Right lobe of liver (tissue), 6 donors: Measurements from ENCODE around the gene ERMP1. TPM values are rescaled to one million over a fixed set of nuclear protein-coding genes. Genes with fewer than 3 reads are reported as not detected.

ENCODE experiments used
- ATAC-seq, 4 donors: fragments of 200-7000 bp; cut with Tn5 transposase; one replicate each; pipeline ENCODE4 v1.9.1; 2020; ENCODE audit warnings: mild to moderate bottlenecking in 4 of 4, moderate library complexity in 4 of 4
- DNase-seq, 3 donors: peaks; one replicate each; pipeline ENCODE4 v3.0.0-alpha.2; 2020
- H3K27ac ChIP-seq, 3 donors: fragments of 200-600 bp; one replicate each; pipeline ENCODE4 v1.8.0; 2022
- H3K27me3 ChIP-seq, 2 donors: fragments of 200-600 bp; one replicate each; pipeline ENCODE4 v1.8.0; 2022
- H3K36me3 ChIP-seq, 4 donors: fragments of 200-600 bp; sonication (generic) in 1 of 4; one replicate each; pipeline versions ENCODE4 v1.5.1 to v1.8.0; 2017 to 2022; ENCODE audit warnings: control low read depth in 1 of 4
- H3K4me1 ChIP-seq, 4 donors: fragments of 200-600 bp; sonication (generic) in 1 of 4; one replicate each; pipeline versions ENCODE4 v1.5.1 to v1.8.0; 2017 to 2022; ENCODE audit warnings: control low read depth in 1 of 4
- H3K4me3 ChIP-seq, 3 donors: fragments of 200-600 bp; one replicate each; pipeline ENCODE4 v1.8.0; 2022
- H3K9me3 ChIP-seq, 4 donors: fragments of 200-600 bp; sonication (generic) in 1 of 4; one replicate each; pipeline versions ENCODE4 v1.5.1 to v1.8.0; 2017 to 2022; ENCODE audit warnings: control low read depth in 1 of 4
- POLR2A ChIP-seq: fragments of 450-650 bp; IDR thresholded peaks from one replicate; pipeline ENCODE4 v1.6.1; 2017; ENCODE audit warnings: antibody characterized with exemption, mild to moderate bottlenecking
- WGBS: methylation state at CpG from one replicate; pipeline ENCODE4 v1.1.6; 2018; ENCODE audit warnings: low coverage, low lambda C conversion rate; ENCODE audit not compliant: insufficient coverage; ENCODE audit errors: missing lambda C conversion rate; 5-methylcytosine and 5-hydroxymethylcytosine counted together
- intact Hi-C, 2 donors: fragments of 100-400 bp; cut with DNase I; formaldehyde crosslinking; loops; one replicate each; pipeline versions ENCODE4 v1.11.2 to v1.14.1; 2022
- total RNA-seq, 6 experiments: library from RNA; depleted of rRNA in 2 of 6; stranded (reverse); fragments of >200 nt in 2 of 6; fragmentation: NEBNext Ultra II Directional in 3 of 6; extraction: Animal tissue kit (Norgen Biotek cat#: 25700) in 3 of 6; gene quantifications; one replicate each; pipeline versions ENCODE4 v1.1.0 to v1.2.4, GENCODE V29; 2016 to 2023
- TF ChIP-seq, protein P1 (sequence below), 4 donors: fragments of 200-600 bp in 3 of 4; fragments of 450-650 bp in 1 of 4; IDR thresholded peaks; one replicate each; pipeline versions ENCODE4 v1.5.1 to v1.8.0; 2016 to 2022; ENCODE audit warnings: antibody characterized with exemption in 4 of 4, mild to moderate bottlenecking in 2 of 4
- donor health status: DM: no; HTN: yes; CAD: no.
- donor health status: DM: no; HTN: no; CAD: no.
- donor health status: DM: no; HTN: no; CAD: no.
- donor health status: DM: no; HTN: yes; CAD: no.
- donor health status: DM: no; HTN: yes; CAD: no.

Gene ERMP1
- total RNA-seq, 6 experiments from 2014 or later, result 7.9 to 13.9 (median 10.2) TPM

- Histone ChIP-seq H3K9me3 (no peaks in the 10 kb centered on the region), H3K4me3 (no peak overlapping the region), H3K27ac (no peak overlapping the region), H3K36me3 (peaks cover 0 to 63% (median 5%) of the 10 kb centered on the region in 4 donors), H3K4me1 (no peaks in the 10 kb centered on the region), H3K27me3 (no peaks in the 10 kb centered on the region)
- ATAC-seq (no peak), DNase-seq (no peak)
- 94% methylated on average over 5 of the region's 5 CpGs for WGBS
- TF ChIP-seq, protein P1, sequence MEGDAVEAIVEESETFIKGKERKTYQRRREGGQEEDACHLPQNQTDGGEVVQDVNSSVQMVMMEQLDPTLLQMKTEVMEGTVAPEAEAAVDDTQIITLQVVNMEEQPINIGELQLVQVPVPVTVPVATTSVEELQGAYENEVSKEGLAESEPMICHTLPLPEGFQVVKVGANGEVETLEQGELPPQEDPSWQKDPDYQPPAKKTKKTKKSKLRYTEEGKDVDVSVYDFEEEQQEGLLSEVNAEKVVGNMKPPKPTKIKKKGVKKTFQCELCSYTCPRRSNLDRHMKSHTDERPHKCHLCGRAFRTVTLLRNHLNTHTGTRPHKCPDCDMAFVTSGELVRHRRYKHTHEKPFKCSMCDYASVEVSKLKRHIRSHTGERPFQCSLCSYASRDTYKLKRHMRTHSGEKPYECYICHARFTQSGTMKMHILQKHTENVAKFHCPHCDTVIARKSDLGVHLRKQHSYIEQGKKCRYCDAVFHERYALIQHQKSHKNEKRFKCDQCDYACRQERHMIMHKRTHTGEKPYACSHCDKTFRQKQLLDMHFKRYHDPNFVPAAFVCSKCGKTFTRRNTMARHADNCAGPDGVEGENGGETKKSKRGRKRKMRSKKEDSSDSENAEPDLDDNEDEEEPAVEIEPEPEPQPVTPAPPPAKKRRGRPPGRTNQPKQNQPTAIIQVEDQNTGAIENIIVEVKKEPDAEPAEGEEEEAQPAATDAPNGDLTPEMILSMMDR (IDR thresholded peaks at IDR 0.05), result no peak
- no peak for TF ChIP-seq POLR2A
- intact Hi-C loops, result no loop called here
Observed at GRCh38 chr9:5767968-5768932, 64.7 kb downstream of the ERMP1 start.

DNA sequence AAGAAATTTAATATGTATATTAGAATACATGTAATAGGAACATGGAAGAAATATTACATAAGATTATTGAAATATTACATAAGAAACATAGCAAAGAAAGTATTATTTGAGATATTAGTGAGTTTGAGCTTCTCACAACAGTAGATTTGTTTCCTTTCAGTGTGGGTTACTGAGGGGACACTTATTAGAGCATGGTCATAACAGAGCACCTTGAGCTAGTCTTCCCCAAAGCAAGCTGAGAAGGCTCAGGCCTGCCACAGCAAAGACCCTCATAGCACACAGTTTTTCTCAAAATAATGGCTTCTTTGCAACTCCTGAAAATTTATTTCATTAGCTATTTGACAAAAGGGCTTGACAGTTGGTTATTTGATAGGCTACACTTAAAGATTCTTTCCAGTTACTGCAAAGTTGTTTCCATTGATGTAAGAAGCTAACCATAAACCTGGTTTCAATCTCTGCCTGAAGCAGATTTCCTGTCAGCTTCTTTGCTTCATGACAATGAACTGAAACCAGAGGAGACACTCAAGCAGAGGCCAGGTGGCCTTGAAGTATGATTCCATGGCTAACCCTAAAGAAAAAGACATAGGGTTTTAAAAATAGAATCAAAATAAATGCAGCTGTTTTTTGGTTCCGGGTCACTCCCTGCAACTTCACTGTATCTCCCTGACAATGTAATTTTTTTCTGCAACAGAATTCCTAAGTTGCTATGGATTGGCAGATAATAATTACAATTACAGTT lies 68.6 kb downstream of the ERMP1 start:
- H3K9me3 ChIP-seq, result no peaks in the 10 kb centered on the region
- H3K4me3 ChIP-seq, result no peak overlapping the region
- H3K27me3 ChIP-seq, result no peaks in the 10 kb centered on the region
- ATAC-seq, result no peak
- 90% methylated on average over 1 of the region's 1 CpG for WGBS
- no peak for TF ChIP-seq POLR2A
- TF ChIP-seq, protein P1 (IDR thresholded peaks at IDR 0.05), result no peak
- H3K4me1 ChIP-seq, result no peaks in the 10 kb centered on the region
- intact Hi-C loops, result no loop called here
- no peak for DNase-seq
- peaks cover 0 to 57% (median 2%) of the 10 kb centered on the region in 4 donors for H3K36me3 ChIP-seq
- H3K27ac ChIP-seq, result no peak overlapping the region

GRCh38 chr9:5762421-5762820 lies 70.5 kb downstream of the ERMP1 start:
- H3K27ac ChIP-seq, result no peak overlapping the region
- ATAC-seq (no peak), DNase-seq (no peak)
- no peaks in the 10 kb centered on the region for H3K4me1 ChIP-seq
- no peaks in the 10 kb centered on the region for H3K27me3 ChIP-seq
- H3K9me3 ChIP-seq, result no peaks in the 10 kb centered on the region
- intact Hi-C loops, result no loop called here
- no peak overlapping the region for H3K4me3 ChIP-seq
- 92% methylated on average over 4 of the region's 4 CpGs for WGBS
- TF ChIP-seq, protein P1 (IDR thresholded peaks at IDR 0.05), result no peak
- no peak for TF ChIP-seq POLR2A
- peaks cover 0 to 51% (median 2%) of the 10 kb centered on the region in 4 donors for H3K36me3 ChIP-seq

- Histone ChIP-seq H3K9me3 (no peaks in the 10 kb centered on the region), H3K27me3 (no peaks in the 10 kb centered on the region), H3K27ac (no peak overlapping the region), H3K4me3 (no peak overlapping the region), H3K4me1 (no peaks in the 10 kb centered on the region), H3K36me3 (peaks cover 0 to 44% (median 2%) of the 10 kb centered on the region in 4 donors)
- 100% methylated on average over 1 of the region's 1 CpG for WGBS
- DNase-seq (no peak), ATAC-seq (no peak)
- TF ChIP-seq, protein P1 (IDR thresholded peaks at IDR 0.05), result no peak
- no peak for TF ChIP-seq POLR2A
- intact Hi-C loops, result no loop called here
Observed at GRCh38 chr9:5760338-5760737, 72.6 kb downstream of the ERMP1 start.
